Measurements from ENCODE around the gene STAT4. TPM values are rescaled to one million over a fixed set of nuclear protein-coding genes. Genes with fewer than 3 reads are reported as not detected.

STAT4 gene
- total and polyA plus RNA-seq, 4 donors = 0.85 to 7.9 (median 3.2) TPM

- TF ChIP-seq FOXA2 (IDR thresholded peaks at IDR 0.05) (no peak), MAX (IDR thresholded peaks at IDR 0.05) (no peak), REST (IDR thresholded peaks at IDR 0.05) (no peak), NR2F2 (IDR thresholded peaks at IDR 0.05) (no peak), FOXA1 (IDR thresholded peaks at IDR 0.05) (no peak), SP1 (IDR thresholded peaks at IDR 0.05) (no peak), EGR1 (IDR thresholded peaks at IDR 0.05; ENCODE audit: low read depth in 2 of 2) (no peak), GABPA (IDR thresholded peaks at IDR 0.05 in 1 of 2, conservative IDR thresholded peaks at IDR 0.05 in 1 of 2) (no peak), ATF3 (IDR thresholded peaks at IDR 0.05) (no peak), HNF4G (IDR thresholded peaks at IDR 0.05) (no peak), YY1 (IDR thresholded peaks at IDR 0.05) (no peak), RAD21 (IDR thresholded peaks at IDR 0.05) (no peak), ZBTB33 (IDR thresholded peaks at IDR 0.05) (no peak), TAF1 (conservative IDR thresholded peaks at IDR 0.05) (no peak), RXRA (IDR thresholded peaks at IDR 0.05) (no peak), JUND (IDR thresholded peaks at IDR 0.05) (no peak), CTCF (IDR thresholded peaks at IDR 0.05; ENCODE audit: low read depth, low read length, missing input control) (no peak), HNF4A (conservative IDR thresholded peaks at IDR 0.05) (no peak)
- Histone ChIP-seq H3K9ac (ENCODE audit: low read depth in 1 of 2, low read length in 2 of 2) (no peak overlapping the region), H3K4me3 (ENCODE audit: low read depth in 1 of 3, low read length in 3 of 3) (no peak overlapping the region), H3K27me3 (ENCODE audit: control insufficient read depth in 4 of 4, insufficient read depth in 4 of 4, low read length in 3 of 4) (no peaks in the 10 kb centered on the region), H3K9me3 (ENCODE audit: control insufficient read depth in 4 of 4, low read length in 3 of 4) (no peaks in the 10 kb centered on the region), H3K27ac (ENCODE audit: low read depth in 1 of 2, low read length in 2 of 2) (no peak overlapping the region), H3K4me1 (ENCODE audit: control insufficient read depth in 4 of 4, insufficient read depth in 4 of 4, low read length in 3 of 4) (peaks cover 2 to 23% (median 10%) of the 10 kb centered on the region in 4 donors), H3K36me3 (ENCODE audit: control insufficient read depth in 4 of 4, insufficient read depth in 3 of 4, low read depth in 1 of 4, low read length in 3 of 4) (no peaks in the 10 kb centered on the region)
- WGBS = 83% methylated on average over 3 of the region's 3 CpGs
- no peak for DNase-seq (ENCODE audit: low spot score)
Measured at GRCh38 chr2:191019376-191019775, 131.4 kb downstream of the STAT4 start.

Measured in liver (tissue), 9 donors.